IPS DF 4.7 (cell line): ENCODE data around the gene HOXB6.

Experiments used
- DNase-seq: peaks from one replicate; pipeline ENCODE4 v3.0.0-alpha.2; 2013; ENCODE audit warnings: low spot score; ENCODE audit errors: extremely low read depth

Gene HOXB6

GRCh38 chr17:48554412-48555257, 50.2 kb downstream of the HOXB6 start:
- no peak for DNase-seq

GRCh38 chr17:48553826-48554225, 51.0 kb downstream of the HOXB6 start:
- no peak for DNase-seq

- no peak for DNase-seq
Observed at GRCh38 chr17:48553190-48553547, 51.6 kb downstream of the HOXB6 start.

- DNase-seq = no peak
Observed at GRCh38 chr17:48552466-48553189, 52.2 kb downstream of the HOXB6 start.

GRCh38 chr17:48551596-48552465, 53.0 kb downstream of the HOXB6 start:
- no peak for DNase-seq

GRCh38 chr17:48551214-48551555, 53.6 kb downstream of the HOXB6 start:
- no peak for DNase-seq

- no peak for DNase-seq
Observed at GRCh38 chr17:48550502-48551213, 54.1 kb downstream of the HOXB6 start.

- DNase-seq = no peak
Observed at GRCh38 chr17:48549914-48550501, 54.8 kb downstream of the HOXB6 start.

- no peak for DNase-seq
Observed at GRCh38 chr17:48549281-48549630, 55.5 kb downstream of the HOXB6 start.

GRCh38 chr17:48548523-48549280, 56.1 kb downstream of the HOXB6 start:
- DNase-seq = no peak

- DNase-seq = no peak
Observed at GRCh38 chr17:48547808-48548522, 56.8 kb downstream of the HOXB6 start.

- DNase-seq = no peak
Observed at GRCh38 chr17:48546924-48547807, 57.6 kb downstream of the HOXB6 start.

- DNase-seq = no peak
Observed at GRCh38 chr17:48546137-48546923, 58.5 kb downstream of the HOXB6 start.
